Ishikawa (cell line): ENCODE measurements around the gene ARHGAP29.
A peak's percentile ranks its signal among the peaks of the same experiment; 100 is the strongest.

ENCODE experiments used
- CEBPB ChIP-seq: IDR thresholded peaks from 2 replicates; pipeline ENCODE4 v1.6.1; 2012
- CREB1 ChIP-seq: IDR thresholded peaks from 2 replicates; pipeline ENCODE4 v1.6.1; 2012; ENCODE audit warnings: low read depth
- EGR1 ChIP-seq: IDR thresholded peaks from 2 replicates; pipeline ENCODE4 v1.6.1; 2012
- MAX ChIP-seq: IDR thresholded peaks from 2 replicates; pipeline ENCODE4 v1.6.1; 2012
- REST ChIP-seq: IDR thresholded peaks from 2 replicates; pipeline ENCODE4 v1.6.1; 2012; ENCODE audit warnings: low read depth, mild to moderate bottlenecking
- TCF12 ChIP-seq: IDR thresholded peaks from 2 replicates; pipeline ENCODE4 v1.6.1; 2012; ENCODE audit warnings: low read depth
- YY1 ChIP-seq: IDR thresholded peaks from 2 replicates; pipeline ENCODE4 v1.6.1; 2012; ENCODE audit warnings: low read depth

GRCh38 chr1:94236013-94236491, 1.3 kb downstream of the ARHGAP29 start:
- TF ChIP-seq EGR1 (no peak), CREB1 (no peak), MAX (0 out of 2 replicates have a peak, but pooled peaks have one; percentile 13), TCF12 (0 out of 2 replicates have a peak, but pooled peaks have one; percentile 3), REST (no peak), CEBPB (no peak), YY1 (no peak)
